H1 (cell line): ENCODE measurements around the gene ANKRD17.

ENCODE experiments used
- CHD7 ChIP-seq: fragments of 300-600 bp; sonication (generic); IDR thresholded peaks from 2 replicates; pipeline ENCODE4 v1.7.1; 2012; ENCODE audit warnings: low read length, moderate library complexity, mild to moderate bottlenecking, inconsistent platforms; ENCODE audit not compliant: insufficient replicate concordance
- CREB1 ChIP-seq: IDR thresholded peaks from 2 replicates; pipeline ENCODE4 v1.6.1; 2012; ENCODE audit warnings: inconsistent platforms
- CTCF ChIP-seq, 3 experiments: IDR thresholded peaks; 1 replicate in 2 of 3; 2 replicates in 1 of 3; pipeline versions ENCODE4 v1.5.1 to v1.6.1; 2011; ENCODE audit warnings: low read length in 3 of 3, mild to moderate bottlenecking in 3 of 3, inconsistent platforms in 2 of 3, low read depth in 1 of 3, moderate library complexity in 1 of 3; ENCODE audit not compliant: insufficient read depth in 1 of 3; ENCODE audit errors: control extremely low read depth in 1 of 3
- EP300 ChIP-seq, 2 experiments: IDR thresholded peaks; 1 replicate in 1 of 2; 2 replicates in 1 of 2; pipeline ENCODE4 v1.6.1; 2011 to 2012; ENCODE audit warnings: low read depth in 2 of 2, low read length in 2 of 2, mild to moderate bottlenecking in 2 of 2, borderline replicate concordance in 1 of 2, inconsistent platforms in 1 of 2, moderate library complexity in 1 of 2
- JUND ChIP-seq: IDR thresholded peaks from 2 replicates; pipeline ENCODE4 v1.6.1; 2011; ENCODE audit warnings: mild to moderate bottlenecking, improper control_type of control experiment, low read length
- MAFK ChIP-seq: IDR thresholded peaks from 2 replicates; pipeline ENCODE4 v1.6.1; 2012; ENCODE audit warnings: low read depth, mild to moderate bottlenecking, improper control_type of control experiment, low read length
- PHF8 ChIP-seq: fragments of 200-600 bp; sonication (generic); conservative IDR thresholded peaks from 2 replicates; pipeline ENCODE4 v1.7.1; 2012; ENCODE audit warnings: low read depth, mild to moderate bottlenecking, inconsistent platforms, low read length, moderate library complexity
- POLR2A ChIP-seq, 2 experiments: IDR thresholded peaks; 1 replicate in 1 of 2; 2 replicates in 1 of 2; pipeline ENCODE4 v1.6.1; 2011; ENCODE audit warnings: low read depth in 2 of 2, low read length in 2 of 2, mild to moderate bottlenecking in 2 of 2; ENCODE audit errors: control extremely low read depth in 1 of 2
- POLR2AphosphoS5 ChIP-seq: IDR thresholded peaks from 2 replicates; pipeline ENCODE4 v1.6.1; 2011; ENCODE audit warnings: low read depth, low read length
- POU5F1 ChIP-seq: IDR thresholded peaks from 2 replicates; pipeline ENCODE4 v1.6.1; 2011; ENCODE audit warnings: low read depth, mild to moderate bottlenecking, low read length, moderate library complexity
- RAD21 ChIP-seq, 2 experiments: IDR thresholded peaks in 1 of 2; conservative IDR thresholded peaks in 1 of 2; 2 replicates each; pipeline ENCODE4 v1.6.1; 2011; ENCODE audit warnings: low read depth in 2 of 2, low read length in 2 of 2, improper control_type of control experiment in 1 of 2, inconsistent platforms in 1 of 2, mild to moderate bottlenecking in 1 of 2, moderate library complexity in 1 of 2
- SP1 ChIP-seq: IDR thresholded peaks from 2 replicates; pipeline ENCODE4 v1.6.1; 2011; ENCODE audit warnings: low read depth, low read length
- TAF1 ChIP-seq: IDR thresholded peaks from 2 replicates; pipeline ENCODE4 v1.6.1; 2011; ENCODE audit warnings: mild to moderate bottlenecking, low read depth, low read length
- YY1 ChIP-seq: IDR thresholded peaks from 2 replicates; pipeline ENCODE4 v1.6.1; 2011; ENCODE audit warnings: low read depth, mild to moderate bottlenecking, low read length

GRCh38 chr4:73028621-73029020 is 230.0 kb downstream of the ANKRD17 start:
- TF ChIP-seq POLR2A (IDR thresholded peaks at IDR 0.05; ENCODE audit: control extremely low read depth in 1 of 2, low read depth in 2 of 2, low read length in 2 of 2) (no peak), POLR2AphosphoS5 (no peak), YY1 (no peak), CREB1 (no peak), TAF1 (no peak), CTCF (IDR thresholded peaks at IDR 0.05; ENCODE audit: control extremely low read depth in 1 of 3, insufficient read depth in 1 of 3, low read depth in 1 of 3, low read length in 3 of 3) (no peak), EP300 (IDR thresholded peaks at IDR 0.05; ENCODE audit: borderline replicate concordance in 1 of 2, low read depth in 2 of 2, low read length in 2 of 2) (no peak), MAFK (no peak), SP1 (no peak), CHD7 (no peak), JUND (no peak), PHF8 (no peak), RAD21 (IDR thresholded peaks at IDR 0.05 in 1 of 2, conservative IDR thresholded peaks at IDR 0.05 in 1 of 2; ENCODE audit: low read depth in 2 of 2, low read length in 2 of 2) (no peak), POU5F1 (no peak)
